Transverse colon (tissue), 4 donors: ENCODE data around the gene UNC5C. TPM values are rescaled to one million over a fixed set of nuclear protein-coding genes. Genes with fewer than 3 reads are reported as not detected.
A peak's percentile ranks its signal among the peaks of the same experiment; 100 is the strongest.

Source experiments
- DNase-seq: peaks from one replicate; pipeline ENCODE4 v3.0.0-alpha.2; 2019
- H3K27ac ChIP-seq, 4 donors: fragments of 200-600 bp; sonication (generic); 2 replicates each; pipeline ENCODE4 v1.5.1; 2016 to 2018; ENCODE audit warnings: inconsistent platforms in 4 of 4
- H3K27me3 ChIP-seq: fragments of 200-600 bp; sonication (generic); 2 replicates; pipeline ENCODE4 v1.5.1; 2017; ENCODE audit warnings: inconsistent platforms
- H3K36me3 ChIP-seq, 4 donors: fragments of 200-600 bp; sonication (generic); 2 replicates each; pipeline ENCODE4 v1.5.1; 2017 to 2019; ENCODE audit warnings: inconsistent platforms in 4 of 4
- H3K4me1 ChIP-seq, 4 donors: fragments of 200-600 bp; sonication (generic); 2 replicates each; pipeline ENCODE4 v1.5.1; 2017 to 2020; ENCODE audit warnings: inconsistent platforms in 4 of 4
- H3K4me3 ChIP-seq, 4 donors: fragments of 200-600 bp; sonication (generic); 1 replicate in 1 of 4; 2 replicates in 3 of 4; pipeline versions ENCODE4 v1.5.1 to v1.6.1; 2017 to 2019; ENCODE audit warnings: inconsistent platforms in 4 of 4
- H3K9me3 ChIP-seq, 2 donors: fragments of 200-600 bp; sonication (generic); 2 replicates each; pipeline ENCODE4 v1.5.1; 2017 to 2019; ENCODE audit warnings: inconsistent platforms in 2 of 2
- EP300 ChIP-seq: sonication (generic); formaldehyde crosslinking; IDR thresholded peaks from one replicate; pipeline ENCODE4 v1.6.1; 2017; ENCODE audit warnings: antibody characterized with exemption, low read depth
- POLR2A ChIP-seq: fragments of 450-650 bp; IDR thresholded peaks from one replicate; pipeline ENCODE4 v1.6.1; 2016; ENCODE audit warnings: antibody characterized with exemption, mild to moderate bottlenecking, moderate library complexity
- POLR2AphosphoS5 ChIP-seq, 3 donors: sonication (generic); formaldehyde crosslinking; IDR thresholded peaks; one replicate each; pipeline ENCODE4 v1.6.1; 2016; ENCODE audit warnings: antibody characterized with exemption in 3 of 3
- WGBS, 2 donors: methylation state at CpG; one replicate each; pipeline ENCODE4 v1.1.5; 2018; ENCODE audit warnings: low coverage in 1 of 2; 5-methylcytosine and 5-hydroxymethylcytosine counted together
- in situ Hi-C, 4 donors: fragments of 200-750 bp; cut with MboI; loops; one replicate each; pipeline versions ENCODE4 v1.15.0 to v1.15.1; 2017; ENCODE audit warnings: low sequenced_read_pairs in 3 of 4, low pct_ligation_motif_present in 1 of 4, low pct_unique_long_range_greater_than_20kb in 1 of 4
- intact Hi-C: fragments of 100-400 bp; cut with DNase I; formaldehyde crosslinking; loops from one replicate; pipeline ENCODE4 v1.15.1; 2023; ENCODE audit warnings: low total_unique reads
- total RNA-seq, 4 donors: library from RNA; depleted of rRNA; stranded (reverse); fragments of >200 nt; gene quantifications; one replicate each; pipeline ENCODE4 v1.1.0, GENCODE V29; 2016
- TF ChIP-seq, protein P1 (sequence below), 5 experiments: fragments of 200-600 bp in 3 of 5; fragments of 450-650 bp in 2 of 5; sonication (generic) in 3 of 5; IDR thresholded peaks; 1 replicate in 2 of 5; 2 replicates in 3 of 5; pipeline ENCODE4 v1.5.1; 2016 to 2017; ENCODE audit warnings: antibody characterized with exemption in 5 of 5, inconsistent platforms in 3 of 5, mild to moderate bottlenecking in 2 of 5, moderate library complexity in 1 of 5

Gene UNC5C
- 1 to 10 TPM; 4.5 to 6.8 (median 4.8) TPM for total RNA-seq

DNA sequence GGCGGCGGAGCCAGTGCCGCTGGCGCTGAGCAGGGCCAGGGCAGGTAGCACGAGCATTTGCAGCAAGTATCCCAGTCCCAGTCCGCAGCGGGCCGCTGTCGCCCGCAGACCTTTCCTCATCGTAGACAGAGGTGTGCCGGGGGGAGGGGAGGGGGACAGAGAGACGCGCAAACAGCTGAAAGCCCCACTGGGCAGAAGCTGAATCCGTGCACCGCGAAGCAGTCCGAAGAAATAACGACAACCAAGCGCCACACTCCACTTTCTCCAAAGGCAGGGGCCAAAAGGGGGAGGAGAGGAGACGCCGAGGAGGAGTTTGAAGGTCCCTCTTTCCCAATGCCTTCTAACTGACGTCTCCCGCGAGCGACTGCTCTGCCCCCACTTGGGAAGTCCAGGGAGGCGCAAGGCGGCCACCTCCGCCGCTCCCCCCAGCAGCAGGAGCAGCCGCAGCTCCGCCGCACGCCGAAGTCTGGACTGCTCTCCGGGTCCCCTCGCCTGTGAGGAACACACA, at the start of gene UNC5C:
UNC5C (minus strand) TSS at position 236 of the 508 bp plus-strand sequence.
- H3K4me1 ChIP-seq: peaks cover 0 to 6% (median 2%) of the 10 kb centered on the region in 4 donors
- H3K27me3 ChIP-seq: peaks cover 45% of the 10 kb centered on the region
- in situ Hi-C loops (no loop called here), intact Hi-C loops (no loop called here)
- TF ChIP-seq POLR2AphosphoS5 (IDR thresholded peaks at IDR 0.05): peak; percentile 40 to 47 (median 47)
- peak; percentile 54 for TF ChIP-seq POLR2A
- TF ChIP-seq EP300: no peak
- TF ChIP-seq, protein P1, sequence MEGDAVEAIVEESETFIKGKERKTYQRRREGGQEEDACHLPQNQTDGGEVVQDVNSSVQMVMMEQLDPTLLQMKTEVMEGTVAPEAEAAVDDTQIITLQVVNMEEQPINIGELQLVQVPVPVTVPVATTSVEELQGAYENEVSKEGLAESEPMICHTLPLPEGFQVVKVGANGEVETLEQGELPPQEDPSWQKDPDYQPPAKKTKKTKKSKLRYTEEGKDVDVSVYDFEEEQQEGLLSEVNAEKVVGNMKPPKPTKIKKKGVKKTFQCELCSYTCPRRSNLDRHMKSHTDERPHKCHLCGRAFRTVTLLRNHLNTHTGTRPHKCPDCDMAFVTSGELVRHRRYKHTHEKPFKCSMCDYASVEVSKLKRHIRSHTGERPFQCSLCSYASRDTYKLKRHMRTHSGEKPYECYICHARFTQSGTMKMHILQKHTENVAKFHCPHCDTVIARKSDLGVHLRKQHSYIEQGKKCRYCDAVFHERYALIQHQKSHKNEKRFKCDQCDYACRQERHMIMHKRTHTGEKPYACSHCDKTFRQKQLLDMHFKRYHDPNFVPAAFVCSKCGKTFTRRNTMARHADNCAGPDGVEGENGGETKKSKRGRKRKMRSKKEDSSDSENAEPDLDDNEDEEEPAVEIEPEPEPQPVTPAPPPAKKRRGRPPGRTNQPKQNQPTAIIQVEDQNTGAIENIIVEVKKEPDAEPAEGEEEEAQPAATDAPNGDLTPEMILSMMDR (IDR thresholded peaks at IDR 0.05): no peak
- WGBS, 2 donors: 11 to 15% methylated on average over 5 to 37 of the region's 37 CpGs
- peak within 1 kb of the TSS; percentile 31 to 58 (median 44) for H3K4me3 ChIP-seq
- no peaks in the 10 kb centered on the region for H3K9me3 ChIP-seq
- no peaks in the 10 kb centered on the region for H3K36me3 ChIP-seq
- H3K27ac ChIP-seq: peak within 1 kb of the TSS; percentile 74 to 85 (median 79)
- peak; percentile 48 for DNase-seq

DNA sequence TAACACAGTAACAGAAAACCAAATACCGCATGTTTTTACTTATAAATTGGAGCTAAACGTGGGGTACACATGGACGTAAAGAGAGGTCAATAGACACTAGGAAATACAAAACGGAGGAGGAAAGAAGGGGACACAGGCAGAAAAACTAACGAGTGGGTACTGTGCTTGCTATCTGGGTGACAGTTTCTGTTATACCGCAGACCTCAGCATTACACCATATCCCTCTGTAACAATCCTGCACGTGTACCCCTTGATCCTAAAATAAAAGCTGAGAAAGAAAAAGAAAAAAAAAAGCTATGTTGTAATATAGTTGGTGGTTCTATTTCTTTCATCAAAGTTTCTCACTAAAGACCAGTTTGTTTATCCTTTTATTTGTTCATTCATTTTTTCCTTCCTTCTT, 47.9 kb upstream of the UNC5C start:
- DNase-seq: no peak
- Histone ChIP-seq H3K27ac (no peak overlapping the region), H3K4me1 (no peaks in the 10 kb centered on the region), H3K36me3 (no peaks in the 10 kb centered on the region), H3K27me3 (no peaks in the 10 kb centered on the region), H3K9me3 (no peaks in the 10 kb centered on the region), H3K4me3 (no peak overlapping the region)
- in situ Hi-C loops (no loop called here), intact Hi-C loops (no loop called here)
- TF ChIP-seq POLR2AphosphoS5 (IDR thresholded peaks at IDR 0.05) (no peak), EP300 (no peak), POLR2A (no peak)
- TF ChIP-seq, protein P1 (IDR thresholded peaks at IDR 0.05): no peak
- 86 to 87% methylated on average over 7 of the region's 7 CpGs for WGBS, 2 donors

DNA sequence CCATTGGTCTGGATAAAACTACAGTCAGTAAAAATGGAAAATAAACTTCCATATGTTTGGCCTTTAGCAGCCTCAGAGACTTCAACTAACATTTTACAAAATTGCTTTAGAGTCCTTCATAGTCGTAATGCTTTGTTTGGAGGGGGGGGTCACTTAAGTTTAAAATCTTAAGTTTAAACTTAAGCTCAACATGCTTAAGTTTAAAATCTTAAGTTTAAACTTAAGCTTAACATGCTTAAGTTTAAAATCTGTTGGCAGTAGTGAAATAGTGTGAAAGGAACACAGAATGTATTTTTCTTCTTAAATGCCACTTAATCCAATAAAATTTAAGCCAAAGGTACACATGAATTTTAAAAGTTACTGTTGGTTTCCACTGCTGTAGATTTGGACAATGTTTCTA, 45.9 kb upstream of the UNC5C start:
- Histone ChIP-seq H3K4me1 (no peaks in the 10 kb centered on the region), H3K4me3 (no peak overlapping the region), H3K27me3 (no peaks in the 10 kb centered on the region), H3K9me3 (no peaks in the 10 kb centered on the region), H3K27ac (no peak overlapping the region), H3K36me3 (no peaks in the 10 kb centered on the region)
- 74 to 100% methylated on average over 1 of the region's 1 CpG for WGBS, 2 donors
- DNase-seq: no peak
- in situ Hi-C loops: no loop called here
- intact Hi-C loops: no loop called here
- TF ChIP-seq POLR2AphosphoS5 (IDR thresholded peaks at IDR 0.05) (no peak), EP300 (no peak), POLR2A (no peak)
- TF ChIP-seq, protein P1 (IDR thresholded peaks at IDR 0.05): no peak

DNA sequence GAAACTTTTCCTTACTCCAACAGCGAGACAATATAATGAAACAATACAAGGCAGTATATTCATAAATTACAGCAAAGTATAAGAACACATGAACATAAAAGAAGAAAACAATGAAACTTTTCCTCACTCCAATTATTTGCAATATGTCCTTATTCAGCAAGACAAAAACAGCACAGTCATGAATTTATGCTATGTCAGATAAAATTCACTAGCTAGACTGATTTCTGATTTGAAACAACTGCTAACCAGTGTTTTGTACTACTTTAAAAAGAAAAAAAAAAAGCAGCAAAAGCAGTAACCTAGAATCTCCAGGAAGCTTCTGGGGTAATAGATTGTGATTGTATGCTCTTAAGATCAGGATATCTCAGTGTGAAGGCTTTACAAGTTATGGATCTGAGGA, 45.2 kb upstream of the UNC5C start:
- Histone ChIP-seq H3K36me3 (no peaks in the 10 kb centered on the region), H3K4me1 (no peaks in the 10 kb centered on the region), H3K27me3 (no peaks in the 10 kb centered on the region), H3K4me3 (no peak overlapping the region), H3K27ac (no peak overlapping the region), H3K9me3 (no peaks in the 10 kb centered on the region)
- in situ Hi-C loops (no loop called here), intact Hi-C loops (no loop called here)
- no peak for TF ChIP-seq POLR2AphosphoS5 (IDR thresholded peaks at IDR 0.05)
- no peak for TF ChIP-seq POLR2A
- TF ChIP-seq, protein P1 (IDR thresholded peaks at IDR 0.05): no peak
- 33 to 60% methylated on average over 1 of the region's 1 CpG for WGBS, 2 donors
- no peak for DNase-seq
